Activated CD4-positive, alpha-beta memory T cell treated with anti-CD3 and anti-CD28 coated beads for 36 hours (primary cell): ENCODE measurements around the gene CFAP61. TPM values are rescaled to one million over a fixed set of nuclear protein-coding genes. Genes with fewer than 3 reads are reported as not detected.

Source experiments
- CTCF ChIA-PET: fragments of 350-600 bp; sonication (Branson Sonifier 250); formaldehyde crosslinking; loops from one replicate; lab custom pipeline; 2021; ENCODE audit warnings: antibody characterized with exemption, inconsistent platforms; lab: Charles Lee
- POLR2A ChIA-PET: fragments of 350-600 bp; sonication (Branson Sonifier 250); formaldehyde crosslinking; loops from one replicate; lab custom pipeline; 2021; ENCODE audit warnings: antibody characterized with exemption; lab: Charles Lee
- DNase-seq: peaks from one replicate; pipeline ENCODE4 v3.0.0-alpha.2; 2020
- H3K27ac Mint-ChIP-seq: one replicate; pipeline ENCODE4 v1.8.0; 2021; ENCODE audit warnings: mixed read lengths
- H3K27me3 Mint-ChIP-seq: one replicate; pipeline ENCODE4 v1.8.0; 2021; ENCODE audit warnings: mixed read lengths
- H3K36me3 Mint-ChIP-seq: one replicate; pipeline ENCODE4 v1.8.0; 2021; ENCODE audit warnings: mixed read lengths
- H3K4me1 Mint-ChIP-seq: one replicate; pipeline ENCODE4 v1.8.0; 2021; ENCODE audit warnings: low read depth, mixed read lengths
- H3K4me3 Mint-ChIP-seq: one replicate; pipeline ENCODE4 v1.8.0; 2021; ENCODE audit warnings: mild to moderate bottlenecking, mixed read lengths
- H3K9me3 Mint-ChIP-seq: one replicate; pipeline ENCODE4 v1.8.0; 2021; ENCODE audit warnings: mixed read lengths
- intact Hi-C: fragments of 100-400 bp; cut with micrococcal nuclease; formaldehyde crosslinking; loops from one replicate; pipeline ENCODE4 v1.15.1; 2023
- total RNA-seq, 2 experiments: library from RNA; stranded (reverse); gene quantifications; one replicate each; pipeline ENCODE4 v1.2.3, GENCODE V29; 2021

The CFAP61 gene
- total RNA-seq, 2 experiments from 2014 or later: not detected

DNA sequence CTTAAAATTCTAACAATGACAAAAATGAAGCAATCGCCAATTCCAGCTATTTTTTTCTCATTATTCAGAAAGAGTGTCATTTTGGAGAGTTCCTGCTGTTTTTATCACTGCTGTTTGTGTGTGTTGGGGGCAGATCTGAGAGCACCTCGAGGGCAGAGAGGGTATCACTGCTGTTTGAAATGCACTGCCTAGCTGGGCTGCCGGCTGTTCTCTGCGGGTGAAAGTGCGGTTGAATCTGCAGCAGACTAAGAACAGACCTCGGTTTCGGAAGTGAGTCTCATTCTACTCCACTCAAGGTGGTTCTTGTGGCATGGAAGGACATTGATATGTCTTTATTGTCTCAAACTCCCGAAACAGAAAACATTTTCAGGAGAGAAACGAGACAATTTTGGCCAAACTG, 333.9 kb downstream of the CFAP61 start:
- Mint-ChIP-seq H3K4me1 (no peaks in the 10 kb centered on the region), H3K27ac (no peak overlapping the region), H3K4me3 (no peak overlapping the region), H3K36me3 (no peaks in the 10 kb centered on the region), H3K9me3 (peaks cover 1% of the 10 kb centered on the region), H3K27me3 (peaks cover 3% of the 10 kb centered on the region)
- ChIA-PET POLR2A (no interaction called here), CTCF (no interaction called here)
- DNase-seq: no peak
- intact Hi-C loops: no loop called here

DNA sequence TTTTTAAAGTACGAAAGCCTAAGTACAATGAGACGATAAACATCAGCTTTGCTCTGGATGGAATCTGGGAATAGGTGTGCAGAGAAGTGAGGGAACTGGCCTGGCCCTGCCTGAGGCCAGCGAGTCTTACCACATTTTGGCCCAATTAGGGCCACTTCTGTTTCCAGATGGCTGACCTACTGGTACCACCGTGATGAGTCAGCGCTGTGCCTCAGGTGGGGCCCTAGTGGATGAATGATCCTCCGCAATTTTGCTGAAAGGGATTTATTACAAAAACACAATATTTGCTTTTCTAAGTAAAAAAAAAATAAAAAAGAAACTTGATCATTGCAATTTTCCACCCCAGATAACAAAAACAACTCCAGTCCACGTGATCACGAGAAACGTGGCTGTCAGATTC, 338.1 kb downstream of the CFAP61 start:
- ChIA-PET CTCF (no interaction called here), POLR2A (no interaction called here)
- intact Hi-C loops: no loop called here
- Mint-ChIP-seq H3K9me3 (no peaks in the 10 kb centered on the region), H3K27ac (no peak overlapping the region), H3K4me3 (no peak overlapping the region), H3K36me3 (peaks cover 3% of the 10 kb centered on the region), H3K27me3 (no peaks in the 10 kb centered on the region), H3K4me1 (no peaks in the 10 kb centered on the region)
- no peak for DNase-seq

DNA sequence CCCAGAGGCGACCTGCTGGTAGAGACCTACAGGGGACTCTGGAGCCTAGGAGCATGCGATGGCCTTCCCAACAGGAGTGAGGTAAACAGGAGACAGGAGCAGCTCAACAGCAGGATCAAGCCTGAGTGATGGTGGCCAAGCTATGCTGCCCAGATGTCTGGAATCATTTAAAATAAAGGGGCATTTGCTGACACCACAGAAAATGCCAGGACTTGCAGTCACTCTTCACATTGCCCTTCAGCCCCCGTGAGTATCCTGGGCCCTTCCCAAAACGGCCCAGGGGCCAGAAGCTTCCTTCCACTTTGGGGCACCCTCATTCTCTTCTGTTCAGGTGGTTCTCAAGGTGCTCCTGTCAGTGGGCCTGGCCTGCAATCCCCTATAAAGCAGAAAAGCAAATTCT, 338.8 kb downstream of the CFAP61 start:
- CTCF ChIA-PET: no interaction called here
- intact Hi-C loops: no loop called here

DNA sequence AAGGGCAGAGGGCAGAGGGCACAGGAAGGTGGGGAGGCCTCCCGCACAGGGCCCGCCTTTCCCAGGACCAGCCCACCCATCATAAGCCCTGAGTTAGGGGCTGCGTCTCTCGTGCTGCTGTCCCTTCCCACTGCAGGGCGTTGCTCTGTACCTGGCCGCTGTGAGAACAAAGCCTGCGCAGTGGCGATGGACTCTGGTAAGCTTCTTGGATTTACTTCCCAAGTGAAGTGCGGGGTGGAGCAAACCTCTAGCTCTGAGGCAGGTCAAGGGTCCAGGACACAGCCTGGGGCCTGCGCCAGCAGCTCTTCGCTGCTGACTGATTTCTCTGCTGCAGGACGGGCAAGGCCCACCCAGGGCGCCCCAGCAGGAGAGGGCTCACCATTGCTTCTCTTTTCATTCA, 339.4 kb downstream of the CFAP61 start:
- no peaks in the 10 kb centered on the region for H3K4me1 Mint-ChIP-seq
- POLR2A ChIA-PET: no interaction called here
- intact Hi-C loops: no loop called here
- no peak overlapping the region for H3K27ac Mint-ChIP-seq
- H3K9me3 Mint-ChIP-seq: no peaks in the 10 kb centered on the region
- no peak for DNase-seq
- peaks cover 3% of the 10 kb centered on the region for H3K36me3 Mint-ChIP-seq
- CTCF ChIA-PET: no interaction called here
- no peaks in the 10 kb centered on the region for H3K27me3 Mint-ChIP-seq
- no peak overlapping the region for H3K4me3 Mint-ChIP-seq

More for the DNA sequence above, 338.8 kb downstream of the CFAP61 start:
- no peaks in the 10 kb centered on the region for H3K9me3 Mint-ChIP-seq
- H3K36me3 Mint-ChIP-seq: peaks cover 3% of the 10 kb centered on the region
- DNase-seq: no peak
- no peak overlapping the region for H3K4me3 Mint-ChIP-seq
- H3K27ac Mint-ChIP-seq: no peak overlapping the region
- POLR2A ChIA-PET: no interaction called here
- H3K27me3 Mint-ChIP-seq: no peaks in the 10 kb centered on the region
- H3K4me1 Mint-ChIP-seq: no peaks in the 10 kb centered on the region

DNA sequence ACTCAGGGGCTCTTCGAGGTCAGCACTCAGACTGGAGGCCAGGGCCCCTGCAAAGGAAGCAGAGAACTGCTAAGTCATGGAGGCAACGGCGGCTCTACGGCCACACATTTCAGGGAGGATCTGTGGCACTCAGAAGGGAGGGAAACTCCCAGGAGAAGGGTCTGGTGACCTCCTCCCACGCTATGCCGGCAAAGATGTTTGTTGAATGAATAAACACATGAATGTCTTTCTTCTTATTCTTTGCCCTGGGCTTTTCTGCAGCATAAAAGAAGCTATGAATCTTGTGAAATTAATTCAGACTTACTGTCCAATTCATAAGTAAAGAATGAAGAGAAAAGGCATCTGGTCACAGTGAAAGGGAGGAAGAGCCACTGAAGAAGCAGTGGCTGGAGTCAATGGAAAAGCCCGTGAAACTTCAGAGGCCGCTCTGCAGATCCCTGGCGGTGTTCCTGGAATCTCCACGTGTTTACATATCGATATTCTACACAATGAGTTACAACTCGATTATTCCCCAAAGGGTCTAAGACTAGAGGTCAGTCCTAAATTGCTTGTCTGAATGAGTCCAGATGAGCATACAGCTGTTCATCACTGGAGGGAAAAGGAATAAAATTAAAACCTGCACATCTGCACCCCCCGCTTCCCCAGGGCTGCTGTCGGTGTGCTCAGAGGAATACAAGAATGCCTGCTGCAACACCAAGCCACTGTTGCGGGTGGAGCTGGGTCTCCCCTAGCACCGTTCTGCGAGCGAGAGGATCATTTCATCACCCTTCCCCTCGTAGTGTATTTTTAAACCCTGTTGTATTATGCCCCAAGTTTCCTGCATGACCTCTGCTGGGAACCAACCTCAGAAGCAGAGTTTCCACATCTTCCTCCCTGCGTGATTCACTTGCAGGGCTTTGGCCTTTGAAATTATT, 341.1 kb downstream of the CFAP61 start:
- Mint-ChIP-seq H3K27ac (no peak overlapping the region), H3K36me3 (peaks cover 3% of the 10 kb centered on the region), H3K4me1 (no peaks in the 10 kb centered on the region), H3K4me3 (no peak overlapping the region), H3K9me3 (no peaks in the 10 kb centered on the region), H3K27me3 (no peaks in the 10 kb centered on the region)
- no peak for DNase-seq
- intact Hi-C loops: no loop called here
- ChIA-PET CTCF (no interaction called here), POLR2A (no interaction called here)

DNA sequence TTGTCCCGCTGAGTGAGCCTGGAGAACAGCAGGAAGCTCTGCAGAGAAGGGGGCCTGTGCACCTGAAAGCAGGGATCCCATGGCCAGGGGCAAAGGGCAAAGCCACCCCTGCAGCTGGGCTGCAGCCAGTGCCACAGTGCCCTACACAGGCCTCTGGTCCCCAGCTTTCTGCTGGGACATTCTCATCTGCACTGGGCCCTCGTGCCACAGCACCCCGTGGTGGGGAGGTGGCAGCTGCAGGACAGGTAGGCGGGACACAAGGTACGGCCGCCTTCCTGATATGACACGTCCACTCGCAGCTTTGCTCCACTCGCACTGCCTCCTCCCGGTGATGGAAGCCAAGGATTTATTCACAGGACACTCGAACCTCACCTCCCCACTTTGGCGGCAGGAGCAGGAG, 342.8 kb downstream of the CFAP61 start:
- H3K4me3 Mint-ChIP-seq: no peak overlapping the region
- ChIA-PET CTCF (no interaction called here), POLR2A (no interaction called here)
- H3K4me1 Mint-ChIP-seq: no peaks in the 10 kb centered on the region
- DNase-seq: no peak
- no peak overlapping the region for H3K27ac Mint-ChIP-seq
- H3K36me3 Mint-ChIP-seq: peaks cover 3% of the 10 kb centered on the region
- intact Hi-C loops: no loop called here
- H3K27me3 Mint-ChIP-seq: no peaks in the 10 kb centered on the region
- no peaks in the 10 kb centered on the region for H3K9me3 Mint-ChIP-seq

DNA sequence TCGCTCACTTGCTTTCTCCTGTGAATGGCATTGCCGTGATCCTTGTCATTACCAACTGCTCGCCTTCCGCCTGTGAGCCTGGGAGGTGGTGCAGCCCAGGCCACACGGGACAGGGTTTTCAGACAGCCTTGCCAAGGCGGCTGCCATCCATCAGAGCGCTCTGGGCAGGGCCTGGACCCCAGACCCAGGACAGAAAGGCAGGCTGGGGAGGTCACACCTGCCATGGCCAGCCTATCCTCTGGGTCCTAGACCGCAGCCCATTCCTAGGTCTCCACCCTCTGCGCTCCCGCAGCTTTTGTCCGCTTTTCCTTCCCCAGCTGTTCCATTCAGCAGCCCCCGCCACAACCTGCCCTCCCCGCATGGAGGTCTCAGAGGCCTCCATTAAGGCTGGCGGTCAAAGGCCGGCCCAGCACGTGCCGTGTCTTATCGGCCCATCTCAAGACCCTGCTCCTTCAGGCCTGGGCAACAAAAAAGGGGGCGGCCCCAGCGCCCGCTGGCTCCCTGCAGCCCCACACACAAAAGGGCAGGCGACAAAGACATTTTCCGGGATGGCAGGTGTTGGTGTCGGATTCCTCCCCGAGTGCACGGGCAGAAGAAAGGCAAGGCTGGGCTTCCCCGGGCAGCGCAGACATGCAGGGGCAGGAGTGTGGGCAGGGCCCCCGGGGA, 343.7 kb downstream of the CFAP61 start:
- POLR2A ChIA-PET: no interaction called here
- Mint-ChIP-seq H3K27ac (no peak overlapping the region), H3K27me3 (no peaks in the 10 kb centered on the region), H3K4me3 (no peak overlapping the region), H3K36me3 (peaks cover 3% of the 10 kb centered on the region), H3K9me3 (no peaks in the 10 kb centered on the region), H3K4me1 (no peaks in the 10 kb centered on the region)
- CTCF ChIA-PET: interaction anchor here (1.0 kb wide), 1 partner anchor 11 kb away, joined by 3 read pairs; no protein-coding TSS in a partner anchor
- DNase-seq: no peak
- intact Hi-C loops: no loop called here

DNA sequence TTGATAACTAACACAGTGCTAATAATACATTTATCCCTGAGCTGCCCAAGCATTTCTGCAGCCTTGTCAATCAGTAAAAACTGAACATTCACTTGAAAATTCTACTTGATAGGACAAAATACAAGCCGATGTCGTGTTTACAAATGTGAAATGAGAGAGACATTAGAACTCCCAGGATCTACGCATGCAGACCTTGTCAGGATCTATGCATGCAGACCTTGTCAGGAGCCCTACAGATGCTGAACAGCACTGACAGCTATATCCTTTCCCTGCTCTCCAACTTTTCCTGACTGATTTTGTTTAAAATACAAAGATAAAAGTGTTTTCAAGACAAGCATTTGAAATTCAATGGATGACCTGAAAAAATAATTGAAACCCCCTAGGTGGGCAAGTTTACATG, 344.5 kb downstream of the CFAP61 start:
- Mint-ChIP-seq H3K27me3 (no peaks in the 10 kb centered on the region), H3K36me3 (peaks cover 3% of the 10 kb centered on the region), H3K27ac (no peak overlapping the region), H3K4me1 (no peaks in the 10 kb centered on the region), H3K9me3 (no peaks in the 10 kb centered on the region), H3K4me3 (no peak overlapping the region)
- ChIA-PET POLR2A (no interaction called here), CTCF (interaction anchor here (1.0 kb wide), 1 partner anchor 10 kb away, joined by 3 read pairs; no protein-coding TSS in a partner anchor)
- intact Hi-C loops: no loop called here
- no peak for DNase-seq

DNA sequence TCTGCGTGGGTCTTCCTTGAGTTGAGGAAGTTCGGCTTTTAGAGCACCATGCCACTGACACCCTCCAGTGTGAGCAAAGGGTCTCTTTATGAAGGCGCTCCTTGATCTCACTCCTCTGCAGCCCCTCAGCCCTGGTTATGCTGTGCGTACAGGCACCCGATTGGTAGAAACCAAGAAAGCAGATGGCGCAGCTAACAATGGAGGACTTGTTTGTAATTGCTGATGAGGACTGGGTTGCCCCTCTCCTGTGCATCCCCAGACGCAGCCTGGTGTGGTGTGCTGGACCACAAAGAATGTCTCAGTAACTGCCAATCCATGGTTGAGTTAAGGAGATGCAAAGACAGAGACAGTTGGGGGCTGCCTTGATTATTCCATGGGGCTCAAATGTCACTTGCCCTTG, 345.8 kb downstream of the CFAP61 start:
- intact Hi-C loops: no loop called here
- no peak overlapping the region for H3K4me3 Mint-ChIP-seq
- H3K4me1 Mint-ChIP-seq: no peaks in the 10 kb centered on the region
- no peak for DNase-seq
- CTCF ChIA-PET: no interaction called here
- no peaks in the 10 kb centered on the region for H3K27me3 Mint-ChIP-seq
- H3K36me3 Mint-ChIP-seq: no peaks in the 10 kb centered on the region
- H3K27ac Mint-ChIP-seq: no peak overlapping the region
- no peaks in the 10 kb centered on the region for H3K9me3 Mint-ChIP-seq
- POLR2A ChIA-PET: no interaction called here

DNA sequence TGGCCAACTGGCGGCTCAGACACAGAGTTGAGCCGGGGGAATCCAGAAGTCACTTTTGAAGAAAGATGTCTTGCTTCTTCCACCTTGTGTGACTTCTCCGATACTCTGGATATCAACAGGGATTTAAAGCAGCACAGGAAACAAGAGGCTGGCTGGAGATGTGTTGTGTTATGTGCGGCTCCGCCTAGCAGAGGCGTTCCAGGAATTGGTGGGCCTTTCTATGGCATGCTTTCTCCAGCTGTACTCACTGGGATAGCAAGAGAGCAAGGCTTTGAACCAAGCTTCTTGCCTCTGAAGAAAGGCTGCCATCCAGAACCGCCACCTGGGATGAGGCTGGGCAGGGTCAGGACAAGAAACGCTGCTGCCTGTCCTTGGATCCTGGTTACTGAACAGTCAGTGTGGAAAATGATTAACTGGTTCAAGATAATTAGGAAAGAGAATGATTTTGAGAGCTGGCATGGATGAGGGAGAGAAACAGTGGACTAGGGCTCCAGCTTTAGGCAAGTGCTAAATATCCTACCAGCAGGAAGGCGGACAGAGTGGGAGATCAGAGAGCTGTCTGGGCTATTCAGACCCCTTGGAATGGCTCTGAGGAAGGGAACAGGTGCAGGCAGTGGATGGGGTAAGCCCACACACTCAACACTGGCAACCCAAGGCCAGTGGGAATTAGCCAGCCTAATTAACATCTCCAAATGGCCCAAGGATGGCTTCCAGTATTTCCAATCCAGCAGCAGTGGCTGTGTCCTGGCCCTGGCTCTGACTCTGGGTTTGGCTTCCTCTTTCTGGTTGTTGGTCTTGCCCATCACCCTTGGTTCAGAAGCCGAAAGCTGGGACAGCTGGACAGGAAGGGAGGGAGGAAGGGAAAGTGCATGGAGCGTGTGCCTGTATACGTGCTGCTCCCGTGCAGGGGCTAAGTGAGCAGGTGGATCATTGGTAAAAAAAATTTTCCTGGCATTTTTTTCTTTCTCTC, 347.5 kb downstream of the CFAP61 start:
- H3K4me1 Mint-ChIP-seq: no peaks in the 10 kb centered on the region

DNA sequence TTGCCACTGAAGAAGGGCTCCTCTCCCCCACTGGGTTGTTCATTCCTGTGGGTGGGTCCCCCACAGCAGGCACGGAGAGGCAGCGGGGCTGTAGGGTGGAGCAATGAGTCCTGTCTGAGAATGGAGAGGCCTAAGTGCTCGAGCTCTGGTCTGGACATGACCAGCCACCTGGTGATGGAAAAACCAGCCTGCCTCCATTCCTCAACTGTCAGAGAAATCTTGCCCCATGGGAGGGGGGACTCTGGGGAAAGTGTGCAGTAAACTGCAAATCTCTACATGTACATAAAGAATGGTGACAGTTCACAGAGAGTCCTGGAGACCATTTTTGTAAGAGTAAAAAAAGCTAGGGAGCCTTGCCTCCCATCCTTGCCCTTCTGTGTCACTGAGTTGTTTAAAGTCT, 349.7 kb downstream of the CFAP61 start:
- intact Hi-C loops: no loop called here
- Mint-ChIP-seq H3K36me3 (no peaks in the 10 kb centered on the region), H3K27me3 (no peaks in the 10 kb centered on the region), H3K27ac (no peak overlapping the region), H3K4me1 (no peaks in the 10 kb centered on the region), H3K9me3 (no peaks in the 10 kb centered on the region), H3K4me3 (no peak overlapping the region)
- ChIA-PET POLR2A (interaction anchor here (0.5 kb wide), 1 partner anchor 84 kb away, joined by 4 read pairs; no protein-coding TSS in a partner anchor), CTCF (no interaction called here)
- DNase-seq: no peak

More for the DNA sequence above, 347.5 kb downstream of the CFAP61 start:
- intact Hi-C loops: no loop called here
- CTCF ChIA-PET: no interaction called here
- POLR2A ChIA-PET: no interaction called here
- no peak overlapping the region for H3K4me3 Mint-ChIP-seq
- H3K9me3 Mint-ChIP-seq: no peaks in the 10 kb centered on the region
- H3K36me3 Mint-ChIP-seq: no peaks in the 10 kb centered on the region
- no peak overlapping the region for H3K27ac Mint-ChIP-seq
- H3K27me3 Mint-ChIP-seq: no peaks in the 10 kb centered on the region
- no peak for DNase-seq

DNA sequence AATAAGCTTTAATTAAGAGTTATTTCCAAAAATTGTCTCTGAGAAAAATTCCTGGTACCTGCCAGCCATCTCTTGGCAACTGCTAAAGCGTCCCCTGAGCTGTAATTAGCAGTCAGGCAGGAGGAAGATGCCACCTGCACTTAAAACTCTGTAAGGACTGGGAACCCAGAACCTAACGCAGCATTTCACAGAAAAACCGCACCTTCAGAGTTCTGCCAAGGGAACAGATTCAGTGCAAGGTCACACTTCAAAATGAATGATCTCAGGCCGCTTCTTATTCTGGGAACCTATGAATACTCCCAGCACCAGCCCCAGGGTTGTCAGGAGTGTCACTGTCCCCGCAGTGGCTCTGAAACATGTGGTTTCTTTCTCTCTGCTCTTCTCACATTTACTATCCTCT, 352.3 kb downstream of the CFAP61 start:
- H3K27ac Mint-ChIP-seq: no peak overlapping the region
- H3K9me3 Mint-ChIP-seq: no peaks in the 10 kb centered on the region
- CTCF ChIA-PET: no interaction called here
- no peak overlapping the region for H3K4me3 Mint-ChIP-seq
- no peaks in the 10 kb centered on the region for H3K27me3 Mint-ChIP-seq
- intact Hi-C loops: no loop called here
- DNase-seq: no peak
- POLR2A ChIA-PET: no interaction called here
- no peaks in the 10 kb centered on the region for H3K4me1 Mint-ChIP-seq
- H3K36me3 Mint-ChIP-seq: no peaks in the 10 kb centered on the region
